Measurements from ENCODE around the gene FMNL2.
A peak's percentile ranks its signal among the peaks of the same experiment; 100 is the strongest.
"Not testable (repeated sequence)": the region's sequence is repeated elsewhere in the genome, so short reads cannot be mapped to it uniquely, and the experiment has no call there.

FMNL2 gene

GRCh38 chr2:152473151-152473857 lies 138.3 kb downstream of the FMNL2 start:
- DNase-seq, result no peak

GRCh38 chr2:152474523-152474922 lies 139.5 kb downstream of the FMNL2 start:
- not testable (repeated sequence) for DNase-seq

GRCh38 chr2:152475982-152476381 lies 141.0 kb downstream of the FMNL2 start:
- DNase-seq, result no peak

- DNase-seq, result no peak
These were observed 142.5 kb downstream of the FMNL2 start for GRCh38 chr2:152477347-152478092.

GRCh38 chr2:152479282-152479681 lies 144.3 kb downstream of the FMNL2 start:
- no peak for DNase-seq

- DNase-seq, result no peak
These were observed 145.9 kb downstream of the FMNL2 start for GRCh38 chr2:152480821-152481399.

- DNase-seq, result no peak
These were observed 147.1 kb downstream of the FMNL2 start for GRCh38 chr2:152481881-152482583.

GRCh38 chr2:152483276-152484063 lies 148.5 kb downstream of the FMNL2 start:
- DNase-seq, result no peak

- DNase-seq, result peak; percentile 23
These were observed 151.2 kb downstream of the FMNL2 start for GRCh38 chr2:152485954-152486736.

- DNase-seq, result no peak
These were observed 151.9 kb downstream of the FMNL2 start for GRCh38 chr2:152486737-152487400.

- no peak for DNase-seq
These were observed 153.1 kb downstream of the FMNL2 start for GRCh38 chr2:152488075-152488474.

GRCh38 chr2:152489364-152489763 lies 154.4 kb downstream of the FMNL2 start:
- peak; percentile 35 for DNase-seq

GRCh38 chr2:152490686-152491455 lies 155.9 kb downstream of the FMNL2 start:
- DNase-seq, result peak; percentile 19

GRCh38 chr2:152492131-152492530 lies 157.2 kb downstream of the FMNL2 start:
- no peak for DNase-seq

- DNase-seq, result no peak
These were observed 157.9 kb downstream of the FMNL2 start for GRCh38 chr2:152492911-152493310.

- DNase-seq, result no peak
These were observed 158.4 kb downstream of the FMNL2 start for GRCh38 chr2:152493417-152493816.

- no peak for DNase-seq
These were observed 159.1 kb downstream of the FMNL2 start for GRCh38 chr2:152493945-152494528.

GRCh38 chr2:152496371-152496770 lies 161.4 kb downstream of the FMNL2 start:
- no peak for DNase-seq

GRCh38 chr2:152497481-152498052 lies 162.6 kb downstream of the FMNL2 start:
- no peak for DNase-seq

Measured in NCI-H82 (cell line).